Osteocyte (in vitro differentiated cells): ENCODE data around the gene ABHD1. TPM values are rescaled to one million over a fixed set of nuclear protein-coding genes. Genes with fewer than 3 reads are reported as not detected.

Source experiments
- DNase-seq: peaks from one replicate; pipeline ENCODE4 v3.0.0; 2021; ENCODE audit warnings: mixed read lengths; ENCODE audit not compliant: unreplicated experiment; ENCODE audit errors: extremely low spot score
- H3K27ac Mint-ChIP-seq: one replicate; pipeline ENCODE4 v1.8.0; 2021; ENCODE audit warnings: mild to moderate bottlenecking, mixed read lengths; ENCODE audit not compliant: unreplicated experiment
- H3K27me3 Mint-ChIP-seq: one replicate; pipeline ENCODE4 v1.8.0; 2021; ENCODE audit warnings: mixed read lengths; ENCODE audit not compliant: unreplicated experiment
- H3K36me3 Mint-ChIP-seq: one replicate; pipeline ENCODE4 v1.8.0; 2021; ENCODE audit warnings: mixed read lengths; ENCODE audit not compliant: unreplicated experiment
- H3K4me1 Mint-ChIP-seq: one replicate; pipeline ENCODE4 v1.8.0; 2021; ENCODE audit warnings: mixed read lengths; ENCODE audit not compliant: unreplicated experiment
- H3K4me3 Mint-ChIP-seq: one replicate; pipeline ENCODE4 v1.8.0; 2021; ENCODE audit warnings: mild to moderate bottlenecking, moderate library complexity, mixed read lengths; ENCODE audit not compliant: unreplicated experiment
- H3K9me3 Mint-ChIP-seq: one replicate; pipeline ENCODE4 v1.8.0; 2021; ENCODE audit warnings: mixed read lengths; ENCODE audit not compliant: unreplicated experiment
- total RNA-seq: library from RNA; stranded (reverse); gene quantifications from 2 replicates; pipeline ENCODE4 v1.2.1, GENCODE V29; 2021
- TF ChIP-seq, protein P1 (sequence below): fragments of 200-600 bp; sonication (generic); IDR thresholded peaks from 2 replicates; pipeline ENCODE4 v1.5.0; 2021; ENCODE audit warnings: antibody characterized with exemption, mild to moderate bottlenecking, moderate library complexity

Gene ABHD1
- total RNA-seq, 1 donor from 2014 or later, result 0.48 TPM

DNA sequence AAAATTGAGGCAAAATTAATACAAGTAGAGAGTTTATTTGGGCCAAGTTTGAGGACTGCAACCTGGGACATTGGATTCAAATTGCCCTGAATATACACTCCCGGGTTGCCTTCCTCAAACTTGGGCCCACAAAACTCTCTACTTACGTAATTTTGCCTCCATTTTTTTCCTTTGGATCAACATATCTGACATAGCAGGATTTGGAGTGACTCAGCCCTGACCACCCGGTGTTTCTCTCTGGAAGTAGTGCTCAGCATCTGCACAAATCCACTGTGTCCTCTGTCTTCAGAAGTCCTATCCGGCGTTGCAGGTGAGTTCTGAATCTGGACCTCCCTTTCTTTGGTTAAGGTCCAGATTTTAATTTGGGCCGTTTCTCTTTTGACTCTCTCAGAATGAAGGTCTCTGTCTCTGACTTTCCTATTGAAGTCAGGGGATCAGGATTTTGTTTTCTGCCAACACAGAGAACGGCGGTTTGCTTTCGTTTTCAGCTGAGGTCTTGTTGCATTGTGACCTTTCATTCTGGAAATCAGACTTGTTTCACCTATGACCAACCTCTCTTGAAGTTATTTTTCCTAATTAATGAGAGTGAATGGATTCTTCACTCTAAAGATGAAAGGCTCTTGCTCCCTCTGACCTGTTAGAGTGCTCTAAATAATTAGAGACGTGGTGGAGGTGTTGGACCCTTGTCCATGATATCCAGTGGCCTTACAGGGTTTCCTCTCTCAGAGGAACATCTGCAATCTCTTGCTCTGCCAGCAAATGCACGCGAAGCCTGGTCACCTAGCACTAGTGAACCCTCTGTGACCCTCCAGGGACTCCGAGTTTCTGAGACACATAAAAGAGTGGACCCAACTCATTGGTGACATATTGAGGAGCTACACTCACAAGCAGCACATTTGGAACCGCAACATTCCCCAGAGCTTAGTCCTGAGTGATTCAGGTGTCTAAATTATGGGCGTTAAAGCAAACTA lies 38.8 kb downstream of the ABHD1 start:
- Mint-ChIP-seq H3K36me3 (no peaks in the 10 kb centered on the region), H3K27me3 (peaks cover 12% of the 10 kb centered on the region), H3K4me1 (no peaks in the 10 kb centered on the region), H3K27ac (no peak overlapping the region), H3K9me3 (no peaks in the 10 kb centered on the region), H3K4me3 (no peak overlapping the region)
- TF ChIP-seq, protein P1, sequence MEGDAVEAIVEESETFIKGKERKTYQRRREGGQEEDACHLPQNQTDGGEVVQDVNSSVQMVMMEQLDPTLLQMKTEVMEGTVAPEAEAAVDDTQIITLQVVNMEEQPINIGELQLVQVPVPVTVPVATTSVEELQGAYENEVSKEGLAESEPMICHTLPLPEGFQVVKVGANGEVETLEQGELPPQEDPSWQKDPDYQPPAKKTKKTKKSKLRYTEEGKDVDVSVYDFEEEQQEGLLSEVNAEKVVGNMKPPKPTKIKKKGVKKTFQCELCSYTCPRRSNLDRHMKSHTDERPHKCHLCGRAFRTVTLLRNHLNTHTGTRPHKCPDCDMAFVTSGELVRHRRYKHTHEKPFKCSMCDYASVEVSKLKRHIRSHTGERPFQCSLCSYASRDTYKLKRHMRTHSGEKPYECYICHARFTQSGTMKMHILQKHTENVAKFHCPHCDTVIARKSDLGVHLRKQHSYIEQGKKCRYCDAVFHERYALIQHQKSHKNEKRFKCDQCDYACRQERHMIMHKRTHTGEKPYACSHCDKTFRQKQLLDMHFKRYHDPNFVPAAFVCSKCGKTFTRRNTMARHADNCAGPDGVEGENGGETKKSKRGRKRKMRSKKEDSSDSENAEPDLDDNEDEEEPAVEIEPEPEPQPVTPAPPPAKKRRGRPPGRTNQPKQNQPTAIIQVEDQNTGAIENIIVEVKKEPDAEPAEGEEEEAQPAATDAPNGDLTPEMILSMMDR, result no peak
- DNase-seq, result no peak

DNA sequence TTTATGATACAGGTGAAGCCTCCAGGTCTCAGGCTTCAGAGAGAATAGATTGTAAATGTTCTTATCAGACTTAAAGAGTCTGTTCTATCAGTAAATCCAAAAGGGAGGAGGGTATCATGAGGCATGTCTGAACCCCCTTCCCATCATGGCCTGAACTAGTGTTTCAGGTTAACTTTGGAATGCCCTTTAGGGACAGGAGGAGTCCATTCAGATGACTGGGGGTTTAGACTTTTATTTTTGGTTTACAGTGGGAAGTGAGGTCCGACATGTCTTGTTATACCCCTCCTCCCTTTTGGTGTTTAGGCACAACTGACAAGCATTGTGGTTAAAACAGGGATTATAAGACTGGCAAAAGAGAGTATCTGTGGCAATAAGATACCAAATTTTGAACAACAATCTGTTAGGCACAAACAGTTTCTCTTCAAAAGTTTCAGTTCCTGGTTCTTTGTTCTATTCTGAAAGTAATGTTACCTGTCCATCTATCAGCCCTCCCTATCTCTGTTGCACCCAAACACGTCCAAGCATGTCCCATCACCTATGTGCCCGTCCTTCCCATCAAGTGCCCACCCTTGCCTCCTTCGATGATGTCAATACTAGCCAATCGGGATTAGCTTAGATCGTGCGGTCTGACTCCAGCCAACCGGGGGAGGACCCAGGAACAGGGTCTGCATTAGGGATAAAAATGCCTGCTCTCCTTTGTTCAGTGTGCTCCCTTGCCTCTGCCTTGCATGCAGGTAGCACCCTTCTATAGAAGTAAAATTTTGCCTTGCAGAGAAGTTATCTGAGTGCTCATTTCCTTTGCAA lies 41.5 kb downstream of the ABHD1 start:
- TF ChIP-seq, protein P1, result no peak
- no peaks in the 10 kb centered on the region for H3K36me3 Mint-ChIP-seq
- no peaks in the 10 kb centered on the region for H3K9me3 Mint-ChIP-seq
- H3K27ac Mint-ChIP-seq, result no peak overlapping the region
- DNase-seq, result no peak
- H3K4me1 Mint-ChIP-seq, result peaks cover 2% of the 10 kb centered on the region
- no peak overlapping the region for H3K4me3 Mint-ChIP-seq
- peaks cover 11% of the 10 kb centered on the region for H3K27me3 Mint-ChIP-seq

DNA sequence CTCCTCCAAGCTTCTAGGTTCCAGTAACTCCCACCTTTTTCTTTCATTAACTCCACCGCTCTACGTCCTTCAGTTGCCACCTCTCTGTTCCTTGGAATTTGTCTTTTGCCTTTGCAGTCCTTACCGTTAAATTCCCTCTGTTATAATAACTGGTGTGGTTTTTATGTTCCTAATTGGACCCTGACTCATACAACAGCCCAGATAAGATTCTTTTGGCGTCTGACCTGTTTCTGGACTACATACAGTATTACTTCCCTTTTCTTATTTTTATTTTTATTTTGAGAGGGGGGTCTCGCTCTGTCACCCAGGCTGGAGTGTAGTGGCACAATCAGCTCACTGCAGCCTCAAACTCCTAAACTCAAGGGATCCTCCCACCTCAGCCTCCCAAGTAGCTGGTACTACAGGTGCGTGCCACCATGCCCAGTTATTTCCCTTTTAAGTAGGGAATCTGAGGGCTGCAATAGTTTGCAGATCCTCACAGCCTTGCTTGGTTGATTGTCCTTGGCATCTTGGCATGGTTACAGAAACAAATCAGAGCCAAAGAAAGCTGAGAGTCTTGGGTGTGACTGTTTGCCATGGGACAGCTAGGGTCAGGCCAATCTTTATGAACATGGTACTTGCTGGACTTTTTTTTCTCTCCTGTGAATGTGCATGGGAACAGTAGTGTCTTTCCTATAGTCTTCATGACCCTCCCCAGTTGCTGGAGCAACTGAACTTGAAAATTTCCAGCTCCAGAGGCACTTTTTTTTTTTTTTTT lies 47.1 kb downstream of the ABHD1 start:
- no peak for DNase-seq
- Mint-ChIP-seq H3K9me3 (no peaks in the 10 kb centered on the region), H3K27me3 (peaks cover 22% of the 10 kb centered on the region), H3K4me3 (no peak overlapping the region), H3K27ac (no peak overlapping the region), H3K4me1 (peaks cover 2% of the 10 kb centered on the region), H3K36me3 (no peaks in the 10 kb centered on the region)
- TF ChIP-seq, protein P1, result no peak

DNA sequence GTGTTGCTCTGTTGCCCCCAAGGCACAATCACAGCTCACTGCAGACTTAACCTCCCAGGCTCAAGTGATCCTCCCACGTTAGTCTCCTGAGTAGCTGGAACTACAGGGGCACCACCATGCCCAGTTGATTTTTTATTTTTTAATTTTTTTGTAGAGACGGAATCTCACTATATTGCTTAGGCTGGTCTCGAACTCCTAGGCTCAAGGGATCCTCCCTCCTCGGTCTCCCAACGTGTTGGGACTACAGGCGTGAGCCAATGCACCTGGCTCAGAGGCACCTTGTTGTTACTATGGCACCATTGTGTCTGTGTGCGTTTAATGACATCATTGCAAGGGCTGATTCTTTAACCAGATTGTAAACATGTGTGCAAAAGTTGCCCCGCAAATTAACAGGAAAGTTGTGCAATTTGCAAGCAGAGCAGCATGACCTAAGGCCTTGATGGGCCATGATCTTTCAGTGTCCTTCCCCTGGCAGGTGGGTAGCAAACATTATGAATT lies 47.8 kb downstream of the ABHD1 start:
- TF ChIP-seq, protein P1, result no peak

More for the DNA sequence above, 47.8 kb downstream of the ABHD1 start:
- Mint-ChIP-seq H3K9me3 (no peaks in the 10 kb centered on the region), H3K27ac (no peak overlapping the region), H3K36me3 (no peaks in the 10 kb centered on the region), H3K4me3 (no peak overlapping the region), H3K4me1 (peaks cover 2% of the 10 kb centered on the region), H3K27me3 (peaks cover 25% of the 10 kb centered on the region)
- no peak for DNase-seq
